HUDEP-2 (cell line): ENCODE results near the gene ARHGEF28.
A peak's percentile ranks its signal among the peaks of the same experiment; 100 is the strongest.

Experiments
- DNase-seq, 76 experiments: peaks; one replicate each; lab custom pipeline; 2025; ENCODE audit not compliant: unreplicated experiment in 76 of 76; lab: John Stamatoyannopoulos, UW

The ARHGEF28 gene

GRCh38 chr5:73654171-73654811 is 28.3 kb downstream of the ARHGEF28 start:
- no peak for DNase-seq

GRCh38 chr5:73654819-73655318 is 28.9 kb downstream of the ARHGEF28 start:
- no peak for DNase-seq

- DNase-seq = no peak
Measured at GRCh38 chr5:73655521-73656160, 29.6 kb downstream of the ARHGEF28 start.

DNA sequence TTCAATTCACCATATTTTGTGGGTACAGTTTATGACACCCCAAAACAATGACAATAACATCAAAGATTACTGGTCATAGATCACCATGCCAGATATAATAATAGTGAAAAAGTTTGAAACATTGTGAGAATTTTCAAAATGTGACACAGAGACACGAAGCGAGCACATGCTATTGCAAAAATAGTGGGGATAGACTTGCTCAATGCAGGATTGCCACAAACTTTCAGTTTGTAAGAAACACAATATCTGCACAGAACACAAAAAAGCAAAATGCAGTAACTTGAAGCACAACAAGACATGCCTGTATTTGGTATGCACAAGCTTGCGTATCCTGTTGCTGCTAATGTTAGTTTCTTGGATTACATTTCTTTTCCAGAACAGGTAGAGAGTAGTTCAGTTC is 35.8 kb downstream of the ARHGEF28 start:
- no peak for DNase-seq

DNA sequence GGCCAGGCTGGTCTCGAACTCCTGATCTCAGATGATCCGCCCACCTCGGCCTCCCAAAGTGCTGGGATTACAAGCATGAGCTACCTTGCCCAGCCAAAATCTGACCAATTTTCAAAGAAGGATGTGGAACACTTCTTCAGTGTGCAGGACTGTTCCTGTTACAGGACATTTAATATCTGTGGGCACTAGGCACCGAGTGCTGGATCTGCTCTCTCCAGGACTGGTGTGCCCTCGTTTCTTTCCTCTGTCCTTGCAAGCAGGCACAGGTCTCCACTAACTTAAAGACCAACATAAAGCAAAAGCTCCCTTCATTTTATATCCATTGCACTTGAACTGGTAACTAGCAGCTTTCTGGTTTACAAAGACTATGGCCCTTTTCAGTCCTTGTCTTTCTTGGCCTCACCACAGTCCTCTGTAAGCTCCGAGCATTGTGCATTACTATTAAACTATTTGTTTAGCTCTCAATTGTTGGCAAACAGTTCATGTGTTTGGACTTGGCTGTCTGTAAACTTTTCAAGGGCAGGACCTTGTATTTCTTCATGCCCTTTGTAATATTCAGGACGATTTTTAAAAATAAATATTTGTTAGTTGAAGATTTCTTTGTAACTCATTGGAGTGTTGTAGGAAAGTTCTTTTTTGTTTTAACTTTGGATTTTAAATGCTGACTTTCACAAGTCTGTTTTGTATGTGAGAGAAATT is 37.3 kb downstream of the ARHGEF28 start:
- no peak for DNase-seq

GRCh38 chr5:73663860-73664240 is 37.9 kb downstream of the ARHGEF28 start:
- no peak for DNase-seq

DNA sequence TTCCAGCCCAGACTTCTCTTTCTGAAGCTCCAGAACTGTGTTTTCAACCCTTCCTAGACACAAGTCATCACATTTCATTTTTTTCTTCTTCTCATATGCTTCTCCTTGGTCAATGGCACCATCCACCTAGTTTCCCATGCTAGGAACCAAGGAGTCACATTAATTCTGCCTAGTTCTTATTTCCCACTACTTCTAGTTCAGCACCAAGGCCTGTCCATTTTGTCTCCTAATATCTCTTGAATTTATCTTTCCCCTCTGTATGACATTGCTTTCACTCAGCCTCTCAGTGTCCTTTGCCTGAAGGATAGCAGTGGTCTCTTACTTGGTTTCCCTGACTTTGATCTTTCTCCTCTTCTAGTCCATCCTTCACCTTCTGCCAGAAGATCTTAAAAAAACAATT is 38.8 kb downstream of the ARHGEF28 start:
- DNase-seq = no peak

- no peak for DNase-seq
Measured at GRCh38 chr5:73666891-73667290, 40.9 kb downstream of the ARHGEF28 start.

- no peak for DNase-seq
Measured at GRCh38 chr5:73668017-73668416, 42.0 kb downstream of the ARHGEF28 start.

DNA sequence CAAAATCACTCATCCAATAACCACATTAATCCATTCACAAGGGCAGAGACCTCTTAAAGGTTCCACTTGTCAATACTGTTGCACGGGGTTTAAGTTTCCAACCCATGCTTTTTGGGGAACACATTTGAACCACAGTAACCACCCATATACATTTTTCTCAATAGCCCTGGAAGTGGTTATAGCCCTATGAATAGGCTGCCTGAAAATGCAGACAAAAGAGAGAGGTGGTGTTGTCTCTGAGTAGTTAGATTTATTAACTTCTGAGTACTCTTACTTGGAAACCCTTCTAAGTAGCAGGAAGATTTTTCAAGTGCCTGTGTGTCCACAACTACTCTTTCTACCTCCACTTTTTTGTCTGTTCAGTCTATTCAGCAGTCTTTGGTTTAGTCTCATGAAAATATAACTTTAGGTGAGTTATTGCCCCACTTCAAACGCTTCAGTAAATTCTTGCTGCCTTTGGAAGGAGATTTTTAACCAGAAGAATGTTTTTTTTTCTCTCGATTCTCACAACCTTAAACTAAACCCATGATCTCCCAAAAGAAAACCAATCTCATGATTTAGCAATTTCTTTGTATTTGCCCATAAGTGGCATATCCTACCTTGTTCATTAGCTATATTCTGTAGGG is 42.6 kb downstream of the ARHGEF28 start:
- DNase-seq = no peak

DNA sequence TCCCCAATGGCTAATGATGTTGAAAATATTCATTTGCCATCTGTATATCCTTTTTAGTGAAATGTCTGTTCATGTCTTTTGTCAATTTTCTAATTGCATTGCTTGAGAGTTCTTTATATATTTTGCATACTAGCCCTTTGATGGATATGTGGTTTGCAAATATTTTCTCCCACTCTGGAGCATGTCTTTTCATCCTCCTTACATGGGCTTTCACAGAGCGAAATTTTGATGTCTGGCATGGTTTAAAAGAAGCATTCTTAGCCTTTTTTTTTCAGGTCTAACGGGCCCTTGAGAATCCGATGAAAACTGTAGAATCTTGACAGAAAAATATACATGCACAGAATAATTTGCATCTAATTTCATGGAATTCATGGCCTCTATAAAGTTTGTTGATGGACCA is 44.7 kb downstream of the ARHGEF28 start:
- no peak for DNase-seq

GRCh38 chr5:73672132-73672531 is 46.1 kb downstream of the ARHGEF28 start:
- DNase-seq = peak in 1 of 76 experiments; percentile 3

DNA sequence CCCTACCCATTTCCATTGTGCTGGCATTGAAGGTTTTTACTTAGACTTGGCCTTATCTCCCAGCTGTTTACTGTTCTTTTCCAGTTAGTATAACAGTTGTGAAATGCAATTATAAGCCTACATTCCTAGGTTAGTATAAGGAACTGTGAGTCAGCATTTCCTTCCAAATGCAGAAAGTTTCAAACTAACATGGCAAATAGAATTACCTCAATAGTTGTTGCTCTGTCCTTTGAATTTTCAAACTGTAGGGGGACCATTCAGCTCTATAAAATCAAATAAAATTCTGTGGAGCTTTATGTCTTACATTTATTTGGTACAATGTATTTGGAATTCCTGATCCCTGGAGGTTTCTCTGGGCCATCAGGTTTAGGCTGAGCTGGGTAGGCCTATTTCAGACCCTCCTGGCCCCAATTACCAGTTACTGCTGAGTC is 47.2 kb downstream of the ARHGEF28 start:
- no peak for DNase-seq

GRCh38 chr5:73674669-73675004 is 48.6 kb downstream of the ARHGEF28 start:
- DNase-seq = no peak

DNA sequence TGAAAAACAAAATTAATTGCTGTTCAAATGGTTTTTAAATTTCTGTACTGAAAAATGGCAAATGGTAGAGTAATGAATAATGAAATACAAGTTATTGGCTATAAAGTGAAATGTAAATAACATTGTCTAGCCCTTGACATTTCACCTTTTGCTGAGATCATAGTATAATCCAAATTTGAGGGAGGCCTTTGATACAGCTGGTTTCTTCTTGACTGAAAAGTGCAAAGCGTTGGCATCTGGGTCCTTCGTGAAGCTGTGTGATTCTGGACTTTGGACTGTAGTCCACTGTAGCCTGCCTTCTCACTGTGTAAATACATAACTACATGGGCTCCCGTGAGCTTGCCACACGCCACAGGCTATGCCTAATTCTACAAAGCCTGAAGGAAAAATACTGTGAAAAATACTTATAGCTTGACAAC is 52.3 kb downstream of the ARHGEF28 start:
- no peak for DNase-seq

DNA sequence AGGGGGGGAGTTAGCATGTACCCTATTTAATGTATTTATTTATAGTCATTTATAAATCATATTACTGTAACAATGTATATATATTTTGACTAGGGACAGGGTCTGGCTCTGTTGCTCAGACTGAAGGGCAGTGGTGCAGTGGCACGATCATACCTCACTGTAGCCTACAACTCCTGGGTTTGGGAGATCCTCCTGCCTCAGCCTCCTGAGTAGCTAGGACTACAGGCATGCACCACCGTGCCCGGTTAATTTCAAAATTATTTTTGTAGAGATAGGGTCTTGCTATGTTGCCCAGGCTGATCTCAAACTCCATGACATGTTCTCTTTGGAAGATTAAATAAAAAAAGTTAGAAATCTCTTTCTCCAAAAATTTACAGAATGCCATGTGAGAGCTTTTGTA is 52.8 kb downstream of the ARHGEF28 start:
- no peak for DNase-seq

DNA sequence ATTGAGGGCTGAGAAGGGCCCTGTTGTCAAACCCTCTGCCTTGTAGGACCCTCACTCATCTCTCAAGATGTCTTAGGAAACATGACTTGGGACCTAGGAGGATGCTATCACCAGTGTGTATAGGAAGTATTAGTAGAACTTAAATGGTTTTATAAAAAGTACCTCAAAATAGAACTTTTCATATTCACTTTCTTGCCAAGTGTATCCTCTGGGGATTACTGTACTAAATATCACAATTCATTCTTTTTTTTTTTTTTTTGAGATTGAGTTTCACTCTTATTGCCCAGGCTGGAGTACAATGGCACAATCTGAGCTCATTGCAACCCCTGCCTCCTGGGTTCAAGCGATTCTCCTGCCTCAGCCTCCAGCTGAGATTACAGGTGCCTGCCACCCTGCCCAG is 56.2 kb downstream of the ARHGEF28 start:
- DNase-seq = no peak

- no peak for DNase-seq
Measured at GRCh38 chr5:73684691-73685090, 58.7 kb downstream of the ARHGEF28 start.

DNA sequence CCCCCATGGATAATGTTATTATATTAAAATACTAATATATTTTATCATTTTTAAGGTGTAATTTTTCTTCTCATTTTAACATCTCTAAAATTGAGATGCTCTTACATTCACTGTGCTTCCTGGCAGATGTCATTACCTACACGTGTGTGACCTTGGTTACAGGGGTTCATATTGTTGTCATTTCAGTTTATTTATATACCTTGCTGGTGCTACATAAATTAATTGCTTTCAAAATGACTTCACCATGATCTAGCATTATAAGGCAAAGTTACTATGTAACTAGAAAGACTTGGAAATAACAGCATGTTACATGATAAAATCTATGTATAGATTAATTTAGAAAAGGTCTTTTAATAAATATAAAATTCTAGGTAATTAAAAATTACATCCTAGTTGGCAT is 60.9 kb downstream of the ARHGEF28 start:
- DNase-seq = no peak

DNA sequence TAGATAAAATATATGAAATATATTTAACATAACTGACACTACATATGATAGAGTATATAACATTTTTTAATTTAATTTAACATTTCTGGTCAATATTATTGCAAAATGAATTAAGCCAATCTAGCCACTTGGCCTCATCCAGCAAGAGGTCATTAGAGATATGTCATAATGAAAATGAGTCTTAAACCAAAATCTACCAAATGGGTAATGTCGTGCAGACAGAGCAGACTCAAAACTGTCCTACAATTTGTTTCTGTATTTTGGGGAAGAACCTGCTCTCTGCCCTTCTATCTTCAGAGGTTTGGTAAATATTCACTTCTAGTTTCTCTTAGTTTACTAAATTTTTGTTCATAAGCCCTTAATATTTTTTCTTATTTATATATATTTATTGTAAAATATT is 61.4 kb downstream of the ARHGEF28 start:
- DNase-seq = no peak

- no peak for DNase-seq
Measured at GRCh38 chr5:73690015-73690414, 64.0 kb downstream of the ARHGEF28 start.
